Lower leg skin (tissue), 3 donors: ENCODE results near the gene CDH13.

Experiments
- CTCF ChIP-seq, 3 donors: fragments of 450-650 bp; IDR thresholded peaks; one replicate each; pipeline ENCODE4 v1.5.1; 2016; ENCODE audit warnings: antibody characterized with exemption in 3 of 3, mild to moderate bottlenecking in 3 of 3, moderate library complexity in 2 of 3
- POLR2A ChIP-seq, 2 donors: fragments of 450-650 bp; IDR thresholded peaks; one replicate each; pipeline ENCODE4 v1.6.1; 2016 to 2017; ENCODE audit warnings: antibody characterized with exemption in 2 of 2, mild to moderate bottlenecking in 1 of 2, moderate library complexity in 1 of 2

- TF ChIP-seq POLR2A (IDR thresholded peaks at IDR 0.05) (no peak), CTCF (IDR thresholded peaks at IDR 0.05) (no peak)
Observed at GRCh38 chr16:83470416-83470815, 843.6 kb downstream of the CDH13 start.
